OCI-M1 (cell line): Measurements from ENCODE around the gene MYH9.
A peak's percentile ranks its signal among the peaks of the same experiment; 100 is the strongest.
"Not testable (repeated sequence)": the region's sequence is repeated elsewhere in the genome, so short reads cannot be mapped to it uniquely, and the experiment has no call there.

Source experiments
- DNase-seq: peaks from one replicate; lab custom pipeline; 2025; lab: John Stamatoyannopoulos, UW

The MYH9 gene

DNA sequence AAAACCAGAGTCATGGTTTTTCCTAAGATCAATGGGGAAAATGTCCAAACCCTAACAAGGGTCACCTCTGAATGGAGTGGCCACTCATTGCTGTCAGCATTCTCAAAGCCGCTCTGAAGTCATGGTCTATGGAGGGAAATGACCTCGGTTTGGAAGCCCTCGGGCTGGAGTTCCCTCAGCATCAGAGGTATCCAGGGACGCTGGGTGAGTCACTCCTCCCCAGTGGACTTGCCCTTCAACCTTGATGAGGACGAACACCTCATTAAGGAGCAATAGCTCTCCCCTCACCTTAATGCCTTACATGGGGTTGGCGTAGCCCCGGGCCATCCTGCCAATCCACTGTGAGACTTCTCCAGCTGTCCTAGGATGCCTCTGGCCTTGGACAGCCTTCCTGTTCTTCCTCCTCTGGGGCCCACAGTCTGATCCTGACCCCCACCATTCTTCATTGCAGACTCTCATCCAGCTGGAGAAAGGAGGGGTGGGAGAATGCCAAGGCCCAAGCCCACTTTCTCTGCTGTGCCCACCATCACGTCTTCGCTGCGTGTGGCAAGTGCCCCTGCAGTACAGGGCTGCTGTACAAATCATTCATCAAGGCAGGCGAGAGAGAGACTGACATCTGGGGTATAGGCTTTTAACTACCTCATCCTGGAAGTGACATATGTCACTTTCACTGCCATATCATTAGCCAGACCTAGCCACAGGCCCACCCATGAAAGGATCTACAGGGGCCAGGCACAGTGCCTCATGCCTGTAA, 25.4 kb upstream of the MYH9 start:
- no peak for DNase-seq

DNA sequence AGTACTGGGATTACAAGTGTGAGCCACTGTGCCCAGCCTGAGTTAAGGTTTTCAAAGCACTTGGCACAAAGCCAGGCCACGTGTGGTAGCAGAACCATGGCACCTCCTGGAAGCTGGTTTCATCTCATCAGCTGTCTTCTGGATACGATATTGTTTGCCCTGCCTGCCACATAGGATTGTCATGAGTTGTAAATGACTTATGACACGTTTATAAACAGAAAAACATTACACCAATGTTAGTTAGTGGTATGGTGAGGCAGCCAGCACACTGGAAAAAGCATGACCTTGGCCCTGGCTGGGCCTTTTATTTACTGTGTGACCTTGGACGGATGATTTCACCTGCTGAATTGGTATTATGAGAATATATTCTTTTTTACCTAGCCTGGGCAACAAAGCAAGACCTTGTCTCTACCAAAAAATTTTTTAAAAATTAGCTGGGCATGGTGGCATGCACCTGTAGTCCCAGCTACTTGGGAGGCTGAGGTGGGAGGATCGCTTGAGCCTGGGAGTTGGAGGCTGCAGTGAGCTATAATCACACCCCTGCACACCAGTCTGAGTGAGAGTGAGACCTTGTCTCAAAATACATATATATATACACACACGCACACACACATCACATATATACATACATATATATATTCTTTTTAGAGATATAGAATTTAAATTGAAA, 24.0 kb upstream of the MYH9 start:
- no peak for DNase-seq

DNA sequence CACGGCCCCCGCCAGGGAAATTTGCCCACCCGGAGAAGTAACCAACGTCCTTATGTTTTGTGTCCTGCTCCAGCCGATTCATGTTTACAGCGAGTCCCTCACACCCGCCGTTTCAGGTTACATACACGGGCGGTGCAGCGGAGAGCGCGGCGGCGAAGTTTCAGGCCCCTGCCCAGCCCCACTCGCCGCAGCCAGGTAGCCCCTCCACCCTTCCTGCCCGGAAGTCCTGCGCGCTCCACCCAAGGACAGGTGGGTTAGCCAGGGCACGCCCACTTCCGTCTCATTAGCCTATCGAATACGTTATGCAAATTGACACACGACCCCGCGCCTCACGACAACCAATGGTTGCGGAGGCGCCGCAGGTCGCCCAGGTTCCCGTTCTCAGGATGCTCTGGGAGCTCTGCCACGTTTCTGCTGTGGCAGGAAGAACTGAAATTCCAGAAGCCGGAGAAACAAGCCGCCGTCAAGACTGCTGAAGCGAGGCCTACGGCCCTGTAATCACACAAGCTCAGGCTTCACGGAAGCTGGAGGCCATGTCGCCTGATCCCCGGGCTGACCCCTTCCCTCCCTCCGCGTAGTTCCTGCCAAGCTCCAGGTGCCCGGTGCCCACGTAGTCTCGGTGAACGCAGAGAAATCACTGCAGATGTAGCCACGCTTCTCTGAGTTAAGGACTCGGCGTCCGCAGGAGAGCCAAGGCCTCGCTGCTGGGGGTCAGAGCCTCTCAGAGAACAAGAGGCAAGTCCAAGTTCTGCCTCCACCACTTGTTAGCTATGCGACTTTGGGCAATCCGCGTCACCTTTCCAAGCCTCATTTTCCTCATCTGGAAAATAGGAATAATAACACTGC, 22.4 kb upstream of the MYH9 start:
- DNase-seq, result no peak

DNA sequence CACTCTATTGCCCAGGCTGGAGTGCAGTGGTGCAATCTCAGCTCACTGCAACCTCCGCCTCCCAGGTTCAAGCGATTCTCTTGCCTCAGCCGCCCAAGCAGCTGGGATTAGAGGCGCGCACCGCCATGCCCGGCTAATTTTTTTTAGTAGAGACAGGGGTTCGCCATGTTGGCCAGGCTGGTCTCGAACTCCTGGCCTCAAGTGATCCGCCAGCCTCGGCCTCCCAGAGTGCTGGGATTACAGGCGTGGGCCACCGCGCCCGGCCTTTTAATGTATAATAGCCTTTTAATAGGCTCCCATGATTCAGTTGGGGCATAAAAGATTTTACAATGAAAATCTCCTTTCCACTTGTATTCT, 21.8 kb upstream of the MYH9 start:
- not testable (repeated sequence) for DNase-seq

- no peak for DNase-seq
Observed at GRCh38 chr22:36409056-36409455, 21.3 kb upstream of the MYH9 start.

DNA sequence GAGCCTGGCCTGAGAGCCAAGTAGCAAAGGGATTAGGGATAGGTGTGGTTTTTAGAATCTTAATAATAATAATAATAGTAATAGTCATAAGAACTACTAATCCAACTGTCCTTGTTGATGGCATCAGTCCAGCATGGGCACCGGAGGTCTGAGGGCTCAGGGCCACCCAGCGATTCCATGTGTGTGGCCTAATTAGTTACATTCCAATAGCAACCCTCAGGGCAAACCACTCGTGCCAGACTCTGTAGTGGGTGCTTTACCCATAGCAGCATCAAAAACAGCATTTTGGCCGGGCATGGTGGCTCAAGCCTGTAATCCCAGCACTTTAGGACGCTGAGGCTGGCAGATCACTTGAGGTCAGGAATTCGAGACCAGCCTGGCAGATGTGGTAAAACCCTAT, 19.0 kb upstream of the MYH9 start:
- DNase-seq, result no peak

DNA sequence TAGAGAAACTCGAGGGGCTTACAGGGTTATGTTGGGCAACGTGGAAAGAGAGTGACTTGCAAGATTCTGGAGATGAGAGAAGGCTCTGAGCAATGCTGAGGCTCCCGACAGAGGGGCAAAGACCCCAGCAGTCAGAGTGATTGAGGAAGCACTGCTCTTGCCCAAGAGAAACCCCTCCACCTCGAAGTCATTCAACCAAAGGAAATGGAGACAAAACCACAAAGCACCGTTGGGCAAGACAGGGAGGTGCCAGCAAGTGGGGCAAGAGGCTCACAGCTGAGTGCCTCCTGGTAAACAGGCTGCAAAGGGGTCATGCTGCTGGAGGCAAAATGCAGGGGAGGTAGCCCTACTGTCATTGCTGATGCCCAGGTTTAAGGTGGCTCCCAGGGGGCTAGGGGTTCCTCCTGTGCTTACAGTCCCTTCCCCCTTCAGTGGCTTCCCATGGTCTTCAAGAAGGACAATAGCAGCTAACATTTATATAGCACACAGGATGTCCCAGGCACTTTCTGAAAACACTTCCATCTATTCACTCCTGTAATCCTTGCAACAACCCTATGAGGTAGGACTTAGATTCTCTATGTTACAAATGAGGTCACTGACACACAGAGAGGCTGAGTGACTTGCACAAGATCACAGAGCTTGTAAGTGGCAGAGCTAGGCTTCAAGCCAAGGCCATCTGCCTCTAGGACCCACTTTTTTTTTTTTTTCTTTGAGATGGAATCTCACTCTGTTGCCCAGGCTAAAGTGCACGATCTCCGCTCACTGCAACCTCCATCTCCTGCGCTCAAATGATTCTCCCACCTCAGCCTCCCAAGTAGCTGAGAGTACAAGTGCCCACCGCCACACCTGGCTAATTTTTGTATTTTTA, 18.1 kb upstream of the MYH9 start:
- DNase-seq, result peak; percentile 74

- no peak for DNase-seq
Observed at GRCh38 chr22:36405221-36405661, 17.5 kb upstream of the MYH9 start.

GRCh38 chr22:36404446-36404845, 16.7 kb upstream of the MYH9 start:
- DNase-seq, result no peak

- DNase-seq, result no peak
Observed at GRCh38 chr22:36399472-36399778, 11.7 kb upstream of the MYH9 start.

- no peak for DNase-seq
Observed at GRCh38 chr22:36398601-36399471, 11.1 kb upstream of the MYH9 start.

DNA sequence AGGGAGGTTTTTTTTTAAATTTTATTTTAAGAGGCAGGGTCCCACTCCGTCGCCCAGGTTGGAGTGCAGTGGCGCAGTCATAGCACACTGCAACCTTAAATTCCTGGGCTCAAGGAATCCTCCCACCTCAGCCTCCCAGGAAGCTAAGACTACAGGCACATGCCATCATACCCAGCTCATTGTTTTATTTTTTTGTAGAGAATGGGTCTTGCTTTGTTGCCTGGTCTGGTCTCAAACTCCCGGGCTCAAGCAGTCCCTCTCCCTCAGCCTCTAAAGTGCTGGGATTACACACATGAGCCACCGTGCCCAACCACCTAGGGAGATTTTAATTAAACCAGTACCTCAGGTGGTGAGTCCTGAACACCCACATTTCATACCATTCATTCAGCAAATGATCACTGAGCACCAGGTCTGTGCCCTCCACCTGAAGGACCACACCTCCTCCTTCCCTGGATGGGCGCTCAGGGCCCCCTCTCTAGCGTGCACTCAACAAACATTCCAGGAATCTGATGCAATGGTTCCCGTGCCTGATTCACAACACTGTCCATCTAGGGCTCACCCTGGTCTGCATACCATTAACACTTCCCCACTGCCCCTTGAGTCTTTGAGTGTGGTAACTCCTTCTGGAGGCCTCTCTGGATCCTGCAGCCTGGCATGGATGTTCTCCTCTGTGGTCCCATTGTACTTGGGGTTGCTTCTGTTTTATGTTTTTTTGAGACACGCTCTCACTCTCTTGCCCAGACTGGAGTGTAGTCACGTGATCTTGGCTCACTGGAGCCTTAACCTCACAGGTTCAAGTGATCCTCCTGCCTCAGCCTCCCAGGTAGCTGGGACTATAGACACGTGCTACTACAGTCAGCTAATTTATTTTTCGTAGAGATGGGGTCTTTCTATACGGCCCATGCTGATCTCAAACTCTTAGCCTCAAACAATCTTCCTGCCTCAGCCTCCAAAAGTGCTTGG, 9.6 kb upstream of the MYH9 start:
- DNase-seq, result no peak

DNA sequence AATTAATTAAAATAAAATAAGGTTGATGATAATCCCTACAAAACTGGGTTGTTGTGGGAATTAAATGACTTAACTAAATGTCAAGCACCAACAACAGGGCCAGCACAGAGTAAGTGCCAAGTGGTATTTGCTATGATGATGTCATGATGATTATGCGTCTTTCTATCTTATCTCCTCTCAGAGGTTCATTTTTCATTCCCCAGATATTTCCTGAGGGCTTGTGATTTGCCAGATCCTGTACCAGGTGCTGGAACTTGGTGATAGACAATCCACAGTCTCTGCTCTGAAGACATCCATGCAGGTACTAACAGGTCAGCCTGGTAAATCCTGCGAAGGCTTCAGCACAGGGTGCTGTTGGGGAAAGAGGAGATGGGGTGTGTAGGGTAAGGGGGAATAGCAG, 8.1 kb upstream of the MYH9 start:
- DNase-seq, result peak; percentile 47

DNA sequence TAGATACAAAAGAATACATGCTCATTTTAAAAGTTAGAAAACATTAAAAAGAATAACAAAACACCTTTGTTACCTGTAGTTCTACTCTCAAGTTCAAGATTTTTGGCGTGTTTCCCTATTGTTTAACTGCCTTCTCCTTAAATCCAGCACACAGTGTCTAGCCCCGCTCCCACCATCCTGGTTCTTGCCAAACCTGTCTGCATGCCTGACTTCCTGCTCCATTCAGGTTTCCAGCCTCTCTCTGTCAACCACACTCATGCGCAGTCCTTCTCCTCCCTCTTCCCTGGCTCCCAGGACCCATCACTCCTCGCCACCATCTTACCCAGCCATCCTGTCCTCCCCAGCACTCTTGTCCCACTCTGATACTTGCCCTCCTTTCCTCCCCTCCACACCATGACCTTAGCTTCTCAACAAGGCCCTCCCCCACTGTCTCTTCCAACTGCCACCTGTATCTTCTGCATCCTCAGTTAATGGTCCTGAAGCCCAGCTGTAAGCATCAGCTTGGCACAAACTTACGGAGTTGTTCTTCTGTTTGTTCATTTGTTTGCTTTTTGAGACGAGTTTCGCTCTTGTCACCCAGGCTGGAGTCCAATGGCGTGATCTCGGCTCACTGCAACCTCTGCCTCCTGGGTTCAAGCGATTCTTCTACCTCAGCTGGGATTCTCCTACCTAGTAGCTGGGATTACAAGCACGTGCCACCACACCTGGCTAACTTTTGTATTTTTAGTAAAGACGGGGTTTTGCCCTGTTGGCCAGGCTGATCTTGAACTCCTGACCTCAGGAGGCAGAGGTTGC, 7.5 kb upstream of the MYH9 start:
- no peak for DNase-seq

GRCh38 chr22:36391638-36392037, 3.9 kb upstream of the MYH9 start:
- peak; percentile 49 for DNase-seq

DNA sequence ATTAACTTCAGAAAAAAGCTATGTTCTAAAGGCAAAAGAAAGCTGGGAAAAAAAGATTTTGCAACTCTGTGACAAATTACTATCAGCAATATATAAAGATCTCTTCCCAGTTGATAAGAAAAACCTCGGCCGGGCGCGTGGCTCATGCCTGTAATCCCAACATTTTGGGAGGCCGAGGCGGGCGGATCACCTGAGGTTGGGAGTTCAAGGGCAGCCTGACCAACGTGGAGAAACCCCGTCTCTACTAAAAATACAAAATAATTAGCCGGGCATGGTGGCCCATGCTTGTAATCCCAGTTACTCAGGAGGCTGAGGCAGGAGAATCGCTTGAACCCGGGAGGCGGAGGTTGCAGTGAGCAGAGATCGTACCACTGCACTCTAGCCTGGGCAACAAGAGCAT, 1.4 kb upstream of the MYH9 start:
- not testable (repeated sequence) for DNase-seq

- no peak for DNase-seq
Observed at GRCh38 chr22:36387709-36387958, 133 bp downstream of the MYH9 start.

GRCh38 chr22:36386900-36387708, 663 bp downstream of the MYH9 start:
- peak; percentile 76 for DNase-seq
